PC-3 (cell line): Measurements from ENCODE around the gene FAM107B. TPM values are rescaled to one million over a fixed set of nuclear protein-coding genes. Genes with fewer than 3 reads are reported as not detected.
A peak's percentile ranks its signal among the peaks of the same experiment; 100 is the strongest.
"Not testable (repeated sequence)": the region's sequence is repeated elsewhere in the genome, so short reads cannot be mapped to it uniquely, and the experiment has no call there.

ENCODE experiments used
- ATAC-seq: fragments of 200-7000 bp; cut with Tn5 transposase; 2 replicates; pipeline ENCODE4 v1.9.1; 2020; ENCODE audit warnings: mild to moderate bottlenecking, moderate library complexity
- BruUV-seq: library from RNA; stranded (reverse); fragments of 400-500 nt; replicated peaks from 2 replicates; lab custom pipeline; 2021; lab: Mats Ljungman, UMichigan
- CTCF ChIA-PET: fragments of 300-600 bp; sonication (Branson Sonifier 250); formaldehyde crosslinking; loops from one replicate; lab custom pipeline; 2022; ENCODE audit warnings: antibody characterized with exemption; lab: Charles Lee
- POLR2A ChIA-PET: fragments of 300-600 bp; sonication (Branson Sonifier 250); formaldehyde crosslinking; loops from one replicate; lab custom pipeline; 2022; ENCODE audit warnings: antibody characterized with exemption; ENCODE audit not compliant: unreplicated experiment; lab: Charles Lee
- DNase-seq: peaks from one replicate; pipeline ENCODE4 v3.0.0-alpha.2; 2015
- H2AFZ ChIP-seq: fragments of 300-600 bp; sonication (generic); 2 replicates; pipeline ENCODE4 v1.6.0; 2016; ENCODE audit warnings: antibody characterized with exemption, low read length
- H3F3A ChIP-seq: fragments of 300-600 bp; sonication (generic); one replicate; pipeline ENCODE4 v1.6.0; 2017; ENCODE audit warnings: antibody characterized with exemption, low read length, control low read depth, mild to moderate bottlenecking; ENCODE audit not compliant: unreplicated experiment
- H3K27ac ChIP-seq: fragments of 300-600 bp; sonication (generic); 2 replicates; pipeline ENCODE4 v1.5.1; 2016; ENCODE audit warnings: mild to moderate bottlenecking, low read length
- H3K27me3 ChIP-seq: fragments of 300-600 bp; sonication (generic); 2 replicates; pipeline ENCODE4 v1.6.1; 2016; ENCODE audit warnings: low read length, mixed read lengths
- H3K36me3 ChIP-seq: fragments of 300-600 bp; sonication (generic); 2 replicates; pipeline ENCODE4 v1.6.1; 2016; ENCODE audit warnings: low read depth, mixed run types, low read length, mixed read lengths
- H3K4me1 ChIP-seq: fragments of 300-600 bp; sonication (generic); 2 replicates; pipeline ENCODE4 v1.5.1; 2016; ENCODE audit warnings: low read length; ENCODE audit not compliant: insufficient read depth
- H3K4me2 ChIP-seq: fragments of 300-600 bp; sonication (generic); 2 replicates; pipeline ENCODE4 v1.6.0; 2016; ENCODE audit warnings: low read length
- H3K4me3 ChIP-seq: fragments of 300-600 bp; sonication (generic); 2 replicates; pipeline ENCODE4 v1.5.1; 2016; ENCODE audit warnings: mild to moderate bottlenecking, low read length, mixed read lengths
- H3K79me2 ChIP-seq: fragments of 300-600 bp; sonication (generic); 2 replicates; pipeline ENCODE4 v1.6.1; 2017; ENCODE audit warnings: low read length, mixed read lengths
- H3K9ac ChIP-seq: fragments of 300-600 bp; sonication (generic); 2 replicates; pipeline ENCODE4 v1.6.0; 2016; ENCODE audit warnings: mild to moderate bottlenecking, low read length
- H3K9me2 ChIP-seq: fragments of 300-600 bp; sonication (generic); replicated peaks from 2 replicates; pipeline ENCODE4 v1.6.1; 2016; ENCODE audit warnings: mixed run types, low read length, mixed read lengths
- H3K9me3 ChIP-seq: fragments of 300-600 bp; sonication (generic); 2 replicates; pipeline ENCODE4 v1.6.1; 2016; ENCODE audit warnings: low read length, mixed read lengths
- H4K20me1 ChIP-seq: fragments of 300-600 bp; sonication (generic); 2 replicates; pipeline ENCODE4 v1.6.1; 2016; ENCODE audit warnings: low read length, mixed read lengths
- CTCF ChIP-seq: fragments of 300-600 bp; sonication (generic); conservative IDR thresholded peaks from 2 replicates; pipeline ENCODE4 v1.5.1; 2017; ENCODE audit warnings: antibody characterized with exemption, low read depth, mild to moderate bottlenecking, low read length
- EZH2 ChIP-seq: fragments of 300-600 bp; sonication (generic); IDR thresholded peaks from one replicate; pipeline ENCODE4 v1.6.1; 2017; ENCODE audit warnings: antibody characterized with exemption, mild to moderate bottlenecking, low read length; ENCODE audit not compliant: unreplicated experiment
- EZH2phosphoT487 ChIP-seq: fragments of 300-600 bp; sonication (generic); IDR thresholded peaks from 2 replicates; pipeline ENCODE4 v1.6.1; 2018; ENCODE audit warnings: mild to moderate bottlenecking, antibody characterized with exemption, low read length, borderline replicate concordance
- intact Hi-C: fragments of 100-400 bp; cut with micrococcal nuclease; formaldehyde crosslinking; loops from 2 replicates; pipeline ENCODE4 v1.9.0; 2023
- total RNA-seq: library from RNA; depleted of rRNA; stranded (reverse); fragments of >200 nt; gene quantifications from 2 replicates; pipeline ENCODE4 v1.2.3, GENCODE V29; 2014

The FAM107B gene
- total RNA-seq, 1 experiment from 2014 or later = 36.6 TPM

GRCh38 chr10:14659626-14660196 is 115.0 kb downstream of the FAM107B start:
- TF ChIP-seq CTCF (no peak), EZH2phosphoT487 (no peak), EZH2 (no peak)
- no TSS peak for BruUV-seq
- Histone ChIP-seq H3K4me2 (0 out of 2 replicates have a peak overlapping the region, but pooled peaks have one; percentile 67), H3F3A (no peaks in the 10 kb centered on the region), H4K20me1 (no peaks in the 10 kb centered on the region), H2AFZ (no peak overlapping the region), H3K27me3 (no peaks in the 10 kb centered on the region), H3K4me1 (peaks cover 26% of the 10 kb centered on the region), H3K9me3 (no peaks in the 10 kb centered on the region), H3K36me3 (no peaks in the 10 kb centered on the region), H3K27ac (peak overlapping the region; percentile 97), H3K9ac (peak overlapping the region; percentile 51; the same call in 1 of the 2 replicates), H3K9me2 (no peaks in the 10 kb centered on the region), H3K79me2 (no peaks in the 10 kb centered on the region), H3K4me3 (no peak overlapping the region)
- ATAC-seq = no peak
- intact Hi-C loops = loop anchor here (5.0 kb wide), 1 partner anchor 163 kb away; no protein-coding TSS in a partner anchor
- CTCF ChIA-PET = no interaction called here
- POLR2A ChIA-PET = no interaction called here
- no peak for DNase-seq

GRCh38 chr10:14659137-14659536 is 115.6 kb downstream of the FAM107B start:
- Histone ChIP-seq H3K4me1 (peaks cover 32% of the 10 kb centered on the region), H3K4me2 (peak overlapping the region; percentile 67; the same call in 1 of the 2 replicates), H3K9ac (peak overlapping the region; percentile 51), H3K27ac (peak overlapping the region; percentile 97)
- H3K4me3 ChIP-seq, H4K20me1 ChIP-seq, H2AFZ ChIP-seq, ATAC-seq, DNase-seq, CTCF ChIA-PET, H3K36me3 ChIP-seq, POLR2A ChIA-PET, H3F3A ChIP-seq, H3K9me3 ChIP-seq, H3K79me2 ChIP-seq, BruUV-seq, H3K9me2 ChIP-seq, H3K27me3 ChIP-seq: not testable (repeated sequence)
- intact Hi-C loops = loop anchor here (5.0 kb wide), 1 partner anchor 163 kb away; no protein-coding TSS in a partner anchor

GRCh38 chr10:14658331-14659127 is 116.2 kb downstream of the FAM107B start:
- DNase-seq = peak; percentile 84
- no peaks in the 10 kb centered on the region for H3K9me3 ChIP-seq
- POLR2A ChIA-PET = no interaction called here
- H3K9me2 ChIP-seq = no peaks in the 10 kb centered on the region
- ATAC-seq = peak; percentile 76
- TF ChIP-seq EZH2 (no peak), EZH2phosphoT487 (no peak), CTCF (no peak)
- H3K9ac ChIP-seq = peak overlapping the region; percentile 71
- H3F3A ChIP-seq = no peaks in the 10 kb centered on the region
- intact Hi-C loops = loop anchor here (1.0 to 5.0 kb wide), 2 partner anchors 53 to 164 kb away; no protein-coding TSS in a partner anchor
- H4K20me1 ChIP-seq = no peaks in the 10 kb centered on the region
- no peaks in the 10 kb centered on the region for H3K36me3 ChIP-seq
- H3K27me3 ChIP-seq = no peaks in the 10 kb centered on the region
- BruUV-seq = no TSS peak
- peak overlapping the region; percentile 97 for H3K27ac ChIP-seq
- H3K79me2 ChIP-seq = no peaks in the 10 kb centered on the region
- H3K4me3 ChIP-seq = peak overlapping the region; percentile 42; the same call in 1 of the 2 replicates
- CTCF ChIA-PET = no interaction called here
- peak overlapping the region; percentile 67 for H3K4me2 ChIP-seq
- H2AFZ ChIP-seq = no peak overlapping the region
- H3K4me1 ChIP-seq = peaks cover 37% of the 10 kb centered on the region
